Endodermal cell (in vitro differentiated cells): ENCODE data around the gene ITCH. TPM values are rescaled to one million over a fixed set of nuclear protein-coding genes. Genes with fewer than 3 reads are reported as not detected.

ENCODE experiments used
- DNase-seq: peaks from one replicate; pipeline ENCODE4 v3.0.0-alpha.2; 2017
- H3K27ac ChIP-seq: 2 replicates; pipeline ENCODE4 v1.5.1; 2013; ENCODE audit warnings: mild to moderate bottlenecking, low read depth, low read length, moderate library complexity
- H3K27me3 ChIP-seq: 2 replicates; pipeline ENCODE4 v1.6.1; 2013; ENCODE audit warnings: mild to moderate bottlenecking, low read length, moderate library complexity; ENCODE audit not compliant: insufficient read depth, control insufficient read depth, poor library complexity, severe bottlenecking
- H3K36me3 ChIP-seq: 2 replicates; pipeline ENCODE4 v1.7.0; 2013; ENCODE audit warnings: mild to moderate bottlenecking, low read length, moderate library complexity; ENCODE audit not compliant: control insufficient read depth, insufficient read depth
- H3K4me1 ChIP-seq: one replicate; pipeline ENCODE4 v1.7.0; 2013; ENCODE audit warnings: low read length; ENCODE audit not compliant: control insufficient read depth, insufficient read depth
- H3K4me3 ChIP-seq: 2 replicates; pipeline ENCODE4 v1.5.1; 2013; ENCODE audit warnings: mild to moderate bottlenecking, low read length, moderate library complexity
- H3K9ac ChIP-seq: 2 replicates; pipeline ENCODE4 v1.6.1; 2013; ENCODE audit warnings: mild to moderate bottlenecking, low read length, moderate library complexity; ENCODE audit not compliant: poor library complexity, severe bottlenecking; ENCODE audit errors: extremely low read depth
- H3K9me3 ChIP-seq: 2 replicates; pipeline ENCODE4 v1.6.1; 2013; ENCODE audit warnings: mild to moderate bottlenecking, low read length, moderate library complexity; ENCODE audit not compliant: control insufficient read depth
- H3K27ac Mint-ChIP-seq: 2 replicates; pipeline ENCODE4 v1.8.0; 2020; ENCODE audit warnings: mixed read lengths
- H3K27me3 Mint-ChIP-seq: 2 replicates; pipeline ENCODE4 v1.8.0; 2021; ENCODE audit warnings: mild to moderate bottlenecking, mixed read lengths; ENCODE audit not compliant: insufficient read depth
- H3K36me3 Mint-ChIP-seq: 2 replicates; pipeline ENCODE4 v1.8.0; 2020; ENCODE audit warnings: low read depth, mixed read lengths
- H3K4me1 Mint-ChIP-seq: 2 replicates; pipeline ENCODE4 v1.8.0; 2020; ENCODE audit warnings: mixed read lengths
- H3K4me3 Mint-ChIP-seq: 2 replicates; pipeline ENCODE4 v1.8.0; 2020; ENCODE audit warnings: mild to moderate bottlenecking, moderate library complexity, mixed read lengths
- H3K9me3 Mint-ChIP-seq: 2 replicates; pipeline ENCODE4 v1.8.0; 2020; ENCODE audit warnings: mild to moderate bottlenecking, mixed read lengths
- CTCF ChIP-seq: fragments of 200-600 bp; sonication (generic); conservative IDR thresholded peaks from 2 replicates; pipeline ENCODE4 v1.5.0; 2021; ENCODE audit warnings: antibody characterized with exemption, mild to moderate bottlenecking
- WGBS, 2 experiments: methylation state at CpG; one replicate each; pipeline versions ENCODE4 v1.1.5 to v1.1.7; 2013; ENCODE audit warnings: missing lambda C conversion rate in 2 of 2, mixed read lengths in 1 of 2; ENCODE audit not compliant: insufficient coverage in 1 of 2, insufficient read length in 1 of 2; 5-methylcytosine and 5-hydroxymethylcytosine counted together
- total RNA-seq, 2 donors: library from RNA; stranded (reverse); fragmentation: NEBNext Ultra II Directional in 1 of 2; extraction: Animal tissue kit (Norgen Biotek cat#: 25700) in 1 of 2; gene quantifications; 2 replicates in 1 of 2; 3 replicates in 1 of 2; pipeline ENCODE4 v1.2.1, GENCODE V29; 2021

Gene ITCH
- total RNA-seq, 2 donors from 2014 or later: 65.1 to 84.4 TPM

GRCh38 chr20:34445177-34446065 lies 82.3 kb downstream of the ITCH start:
- H3K4me3 Mint-ChIP-seq: no peak overlapping the region
- H3K27me3 Mint-ChIP-seq: no peaks in the 10 kb centered on the region
- H3K4me1 Mint-ChIP-seq: no peaks in the 10 kb centered on the region
- no peaks in the 10 kb centered on the region for H3K9me3 ChIP-seq
- H3K36me3 Mint-ChIP-seq: peaks cover 81% of the 10 kb centered on the region
- no peak for DNase-seq
- no peak for TF ChIP-seq CTCF
- H3K9me3 Mint-ChIP-seq: no peaks in the 10 kb centered on the region
- H3K9ac ChIP-seq: no peak overlapping the region
- H3K27ac Mint-ChIP-seq: peak overlapping the region; percentile 31
- no peaks in the 10 kb centered on the region for H3K4me1 ChIP-seq
- no peak overlapping the region for H3K4me3 ChIP-seq
- H3K36me3 ChIP-seq: peaks cover 94% of the 10 kb centered on the region
- no peak overlapping the region for H3K27ac ChIP-seq
- no peaks in the 10 kb centered on the region for H3K27me3 ChIP-seq
- WGBS, 2 experiments: 96 to 98% methylated on average over 5 to 7 of the region's 7 CpGs

GRCh38 chr20:34448517-34448916 lies 85.4 kb downstream of the ITCH start:
- H3K36me3 ChIP-seq: peaks cover 97% of the 10 kb centered on the region
- H3K27ac ChIP-seq: no peak overlapping the region
- peak overlapping the region; percentile 13 for H3K27ac Mint-ChIP-seq
- DNase-seq: no peak
- WGBS, 2 experiments: 100% methylated on average over 1 of the region's 1 CpG
- H3K9me3 ChIP-seq: no peaks in the 10 kb centered on the region
- H3K4me1 ChIP-seq: no peaks in the 10 kb centered on the region
- H3K9ac ChIP-seq: no peak overlapping the region
- no peaks in the 10 kb centered on the region for H3K4me1 Mint-ChIP-seq
- peaks cover 88% of the 10 kb centered on the region for H3K36me3 Mint-ChIP-seq
- no peak for TF ChIP-seq CTCF
- H3K4me3 Mint-ChIP-seq: no peak overlapping the region
- no peaks in the 10 kb centered on the region for H3K27me3 ChIP-seq
- H3K27me3 Mint-ChIP-seq: no peaks in the 10 kb centered on the region
- H3K4me3 ChIP-seq: no peak overlapping the region
- no peaks in the 10 kb centered on the region for H3K9me3 Mint-ChIP-seq

GRCh38 chr20:34449674-34450592 lies 86.9 kb downstream of the ITCH start:
- Mint-ChIP-seq H3K4me3 (no peak overlapping the region), H3K4me1 (no peaks in the 10 kb centered on the region), H3K9me3 (no peaks in the 10 kb centered on the region), H3K36me3 (peaks cover 84% of the 10 kb centered on the region), H3K27ac (no peak overlapping the region), H3K27me3 (no peaks in the 10 kb centered on the region)
- no peak overlapping the region for H3K4me3 ChIP-seq
- 95 to 100% methylated on average over 2 to 4 of the region's 4 CpGs for WGBS, 2 experiments
- H3K27ac ChIP-seq: no peak overlapping the region
- H3K9me3 ChIP-seq: no peaks in the 10 kb centered on the region
- DNase-seq: no peak
- H3K4me1 ChIP-seq: no peaks in the 10 kb centered on the region
- no peak for TF ChIP-seq CTCF
- no peak overlapping the region for H3K9ac ChIP-seq
- peaks cover 87% of the 10 kb centered on the region for H3K36me3 ChIP-seq
- no peaks in the 10 kb centered on the region for H3K27me3 ChIP-seq
